GM23338 (cell line): ENCODE data around the gene RGCC. TPM values are rescaled to one million over a fixed set of nuclear protein-coding genes. Genes with fewer than 3 reads are reported as not detected.
"Not testable (repeated sequence)": the region's sequence is repeated elsewhere in the genome, so short reads cannot be mapped to it uniquely, and the experiment has no call there.

Source experiments
- ATAC-seq: fragments of 200-7000 bp; cut with Tn5 transposase; 3 replicates; pipeline ENCODE4 v1.9.1; 2020
- DNase-seq: peaks from one replicate; pipeline ENCODE4 v3.0.0-alpha.2; 2015; ENCODE audit warnings: low spot score
- H2AFZ ChIP-seq: fragments of 200-600 bp; sonication (generic); 2 replicates; pipeline ENCODE4 v1.8.0; 2016; ENCODE audit warnings: antibody characterized with exemption, mild to moderate bottlenecking, moderate library complexity
- H3F3A ChIP-seq: fragments of 200-600 bp; sonication (generic); replicated peaks from 2 replicates; pipeline ENCODE4 v1.8.0; 2017; ENCODE audit warnings: antibody characterized with exemption, mixed run types, low read depth
- H3K27ac ChIP-seq: fragments of 200-600 bp; sonication (generic); 2 replicates; pipeline ENCODE4 v1.6.1; 2016; ENCODE audit warnings: low read depth
- H3K27me3 ChIP-seq: fragments of 200-600 bp; sonication (generic); 2 replicates; pipeline ENCODE4 v1.8.0; 2016; ENCODE audit warnings: mild to moderate bottlenecking, mixed run types, moderate library complexity; ENCODE audit not compliant: insufficient read depth
- H3K36me3 ChIP-seq: fragments of 200-600 bp; sonication (generic); 2 replicates; pipeline ENCODE4 v1.8.0; 2016; ENCODE audit warnings: mild to moderate bottlenecking; ENCODE audit not compliant: insufficient read depth
- H3K4me1 ChIP-seq: fragments of 200-600 bp; sonication (generic); 2 replicates; pipeline ENCODE4 v1.8.0; 2016; ENCODE audit warnings: mild to moderate bottlenecking, moderate library complexity; ENCODE audit not compliant: insufficient read depth
- H3K4me2 ChIP-seq: fragments of 200-600 bp; sonication (generic); 2 replicates; pipeline ENCODE4 v1.7.1; 2017; ENCODE audit warnings: mixed run types
- H3K4me3 ChIP-seq: fragments of 200-600 bp; sonication (generic); 2 replicates; pipeline ENCODE4 v1.6.1; 2016; ENCODE audit warnings: mixed run types
- H3K79me2 ChIP-seq: fragments of 200-600 bp; sonication (generic); replicated peaks from 2 replicates; pipeline ENCODE4 v1.8.0; 2017; ENCODE audit warnings: mild to moderate bottlenecking; ENCODE audit not compliant: insufficient read depth
- H3K9me2 ChIP-seq: fragments of 200-600 bp; sonication (generic); 2 replicates; pipeline ENCODE4 v1.8.0; 2017; ENCODE audit not compliant: insufficient read depth
- H4K20me1 ChIP-seq: fragments of 200-600 bp; sonication (generic); replicated peaks from 2 replicates; pipeline ENCODE4 v1.8.0; 2017; ENCODE audit warnings: mild to moderate bottlenecking; ENCODE audit not compliant: insufficient read depth
- H3K27ac Mint-ChIP-seq: 2 replicates; pipeline ENCODE4 v1.8.0; 2020; ENCODE audit warnings: inconsistent platforms, mild to moderate bottlenecking, moderate library complexity, mixed read lengths
- H3K27me3 Mint-ChIP-seq: 3 replicates; pipeline ENCODE4 v1.8.0; 2022; ENCODE audit warnings: low read depth, mild to moderate bottlenecking, moderate library complexity, mixed read lengths, inconsistent platforms; ENCODE audit not compliant: insufficient read depth, poor library complexity
- H3K36me3 Mint-ChIP-seq: 3 replicates; pipeline ENCODE4 v1.8.0; 2021; ENCODE audit warnings: low read depth, mild to moderate bottlenecking, inconsistent platforms, moderate library complexity, mixed read lengths
- H3K4me1 Mint-ChIP-seq: 3 replicates; pipeline ENCODE4 v1.8.0; 2020; ENCODE audit warnings: mild to moderate bottlenecking, inconsistent platforms, mixed read lengths
- H3K4me3 Mint-ChIP-seq: 3 replicates; pipeline ENCODE4 v1.8.0; 2021; ENCODE audit warnings: moderate library complexity, mild to moderate bottlenecking, inconsistent platforms, mixed read lengths
- H3K9me3 Mint-ChIP-seq: 3 replicates; pipeline ENCODE4 v1.8.0; 2020; ENCODE audit warnings: moderate library complexity, mild to moderate bottlenecking, inconsistent platforms, mixed read lengths
- CTCF ChIP-seq, 2 experiments: fragments of 200-600 bp in 1 of 2; sonication (generic) in 1 of 2; conservative IDR thresholded peaks; 2 replicates each; pipeline versions ENCODE4 v1.5.1 to v1.6.1; 2016 to 2017; ENCODE audit warnings: antibody characterized with exemption in 2 of 2, low read depth in 2 of 2, mild to moderate bottlenecking in 2 of 2, moderate library complexity in 1 of 2
- ETS1 ChIP-seq: IDR thresholded peaks from 2 replicates; pipeline ENCODE4 v1.6.1; 2016; ENCODE audit warnings: antibody characterized with exemption
- EZH2 ChIP-seq: fragments of 200-600 bp; sonication (generic); IDR thresholded peaks from one replicate; pipeline ENCODE4 v1.8.0; 2017; ENCODE audit warnings: antibody characterized with exemption, mild to moderate bottlenecking, low read depth; ENCODE audit not compliant: unreplicated experiment
- EZH2phosphoT487 ChIP-seq: fragments of 200-600 bp; sonication (generic); IDR thresholded peaks from one replicate; pipeline ENCODE4 v1.8.1; 2018; ENCODE audit warnings: antibody characterized with exemption; ENCODE audit not compliant: unreplicated experiment
- JUNB ChIP-seq: IDR thresholded peaks from one replicate; pipeline ENCODE4 v1.6.1; 2016; ENCODE audit warnings: antibody characterized with exemption; ENCODE audit not compliant: unreplicated experiment
- REST ChIP-seq: IDR thresholded peaks from one replicate; pipeline ENCODE4 v1.6.1; 2018; ENCODE audit warnings: antibody characterized with exemption; ENCODE audit not compliant: unreplicated experiment
- ZNF114 ChIP-seq: fragments of 250-450 bp; sonication (Bioruptor Pico); IDR thresholded peaks from 2 replicates; pipeline ENCODE4 v1.5.0; 2020; ENCODE audit warnings: mild to moderate bottlenecking, moderate library complexity
- ZNF331 ChIP-seq: fragments of 250-450 bp; sonication (Bioruptor Pico); IDR thresholded peaks from 2 replicates; pipeline ENCODE4 v1.5.0; 2020; ENCODE audit warnings: low read depth, mild to moderate bottlenecking, moderate library complexity
- polyA plus RNA-seq: library from polyadenylated mRNA; unstranded; fragments of >200 nt; fragmentation: Nextera tagmentation; extraction: Ambion mirVana; gene quantifications from 2 replicates; pipeline ENCODE4 v1.2.1, GENCODE V29; 2016
- total RNA-seq: library from RNA; depleted of rRNA; stranded (reverse); fragments of >200 nt; shearing (Covaris generic); gene quantifications from 2 replicates; pipeline ENCODE4 v1.2.3, GENCODE V29; 2014

The RGCC gene
- total and polyA plus RNA-seq, 2 experiments from 2014 or later, result 0.65 to 0.66 TPM

GRCh38 chr13:41420146-41420545 lies 37.2 kb upstream of the RGCC start:
- Mint-ChIP-seq H3K4me1 (no peaks in the 10 kb centered on the region), H3K36me3 (no peaks in the 10 kb centered on the region), H3K27me3 (peaks cover 4% of the 10 kb centered on the region), H3K9me3 (peaks cover 2% of the 10 kb centered on the region; the same call in 1 of the 3 replicates), H3K27ac (no peak overlapping the region), H3K4me3 (no peak overlapping the region)
- no peaks in the 10 kb centered on the region for H3K4me1 ChIP-seq
- no peaks in the 10 kb centered on the region for H3K27me3 ChIP-seq
- no peaks in the 10 kb centered on the region for H3K9me2 ChIP-seq
- no peak for TF ChIP-seq EZH2phosphoT487
- TF ChIP-seq REST, result no peak
- TF ChIP-seq ZNF114, result no peak
- TF ChIP-seq EZH2, result no peak
- no peak for TF ChIP-seq CTCF (conservative IDR thresholded peaks at IDR 0.05; ENCODE audit: low read depth in 2 of 2)
- no peak for TF ChIP-seq ETS1
- no peak for TF ChIP-seq ZNF331 (CRISPR knock-in tag)
- TF ChIP-seq JUNB, result no peak
- H3K36me3 ChIP-seq, result no peaks in the 10 kb centered on the region
- H3F3A ChIP-seq, result no peaks in the 10 kb centered on the region
- peak overlapping the region; percentile 81 for H2AFZ ChIP-seq
- H3K4me3 ChIP-seq, result no peak overlapping the region
- ATAC-seq, result no peak
- no peaks in the 10 kb centered on the region for H4K20me1 ChIP-seq
- H3K79me2 ChIP-seq, result no peaks in the 10 kb centered on the region
- H3K27ac ChIP-seq, result no peak overlapping the region
- H3K4me2 ChIP-seq, result no peak overlapping the region
- no peak for DNase-seq

GRCh38 chr13:41421330-41421729 lies 36.0 kb upstream of the RGCC start:
- not testable (repeated sequence) for H4K20me1 ChIP-seq, H3K9me3 Mint-ChIP-seq, H2AFZ ChIP-seq, H3K4me1 ChIP-seq, H3K27me3 ChIP-seq, H3K9me2 ChIP-seq, H3K36me3 Mint-ChIP-seq, H3K79me2 ChIP-seq, DNase-seq, ATAC-seq, H3K4me1 Mint-ChIP-seq, H3K27ac ChIP-seq, H3K4me3 Mint-ChIP-seq, H3K36me3 ChIP-seq, H3K27me3 Mint-ChIP-seq, H3K4me2 ChIP-seq, H3K27ac Mint-ChIP-seq, H3K4me3 ChIP-seq, H3F3A ChIP-seq

- H3K4me2 ChIP-seq, H3K36me3 ChIP-seq: not testable (repeated sequence)
- DNase-seq, result peak; percentile 26
Measured at GRCh38 chr13:41421983-41422382, 35.4 kb upstream of the RGCC start.

GRCh38 chr13:41423259-41423658 lies 34.1 kb upstream of the RGCC start:
- H3K27ac ChIP-seq, H3K27ac Mint-ChIP-seq, H3K4me1 Mint-ChIP-seq, H3F3A ChIP-seq, H3K4me3 Mint-ChIP-seq, H3K4me3 ChIP-seq, H3K9me2 ChIP-seq, H3K27me3 ChIP-seq, H3K9me3 Mint-ChIP-seq, ATAC-seq, H4K20me1 ChIP-seq, DNase-seq, H3K36me3 Mint-ChIP-seq, H3K79me2 ChIP-seq, H3K4me2 ChIP-seq, H2AFZ ChIP-seq, H3K27me3 Mint-ChIP-seq, H3K4me1 ChIP-seq, H3K36me3 ChIP-seq: not testable (repeated sequence)

More at GRCh38 chr13:41421983-41422382, 35.4 kb upstream of the RGCC start:
- not testable (repeated sequence) for H3F3A ChIP-seq, H3K9me2 ChIP-seq, H3K27ac ChIP-seq, H3K4me3 Mint-ChIP-seq, H3K27me3 ChIP-seq, ATAC-seq, H3K4me1 ChIP-seq, H3K27me3 Mint-ChIP-seq, H3K4me3 ChIP-seq, H3K4me1 Mint-ChIP-seq, H3K27ac Mint-ChIP-seq, H3K9me3 Mint-ChIP-seq, H3K79me2 ChIP-seq, H3K36me3 Mint-ChIP-seq, H4K20me1 ChIP-seq, H2AFZ ChIP-seq
